T47D (cell line): ENCODE data around the gene SYCP2L.
"Not testable (repeated sequence)": the region's sequence is repeated elsewhere in the genome, so short reads cannot be mapped to it uniquely, and the experiment has no call there.

ENCODE experiments used
- DNase-seq, 2 experiments: peaks; one replicate each; pipeline versions ENCODE4 v3.0.0 to v3.0.0-alpha.2; 2011 to 2012; ENCODE audit warnings: low read depth in 1 of 2, low spot score in 1 of 2
- JUND ChIP-seq: IDR thresholded peaks from 2 replicates; pipeline ENCODE4 v1.6.1; 2012; ENCODE audit warnings: low read depth
- in situ Hi-C: cut with HindIII; loops from 2 replicates; pipeline ENCODE4 v1.10.0; 2016; ENCODE audit warnings: low sequenced_read_pairs, low pct_unique_long_range_greater_than_20kb

The SYCP2L gene

GRCh38 chr6:10883312-10884244 is 3.3 kb upstream of the SYCP2L start:
- no peak for TF ChIP-seq JUND
- DNase-seq: no peak
- in situ Hi-C loops: no loop called here

DNA sequence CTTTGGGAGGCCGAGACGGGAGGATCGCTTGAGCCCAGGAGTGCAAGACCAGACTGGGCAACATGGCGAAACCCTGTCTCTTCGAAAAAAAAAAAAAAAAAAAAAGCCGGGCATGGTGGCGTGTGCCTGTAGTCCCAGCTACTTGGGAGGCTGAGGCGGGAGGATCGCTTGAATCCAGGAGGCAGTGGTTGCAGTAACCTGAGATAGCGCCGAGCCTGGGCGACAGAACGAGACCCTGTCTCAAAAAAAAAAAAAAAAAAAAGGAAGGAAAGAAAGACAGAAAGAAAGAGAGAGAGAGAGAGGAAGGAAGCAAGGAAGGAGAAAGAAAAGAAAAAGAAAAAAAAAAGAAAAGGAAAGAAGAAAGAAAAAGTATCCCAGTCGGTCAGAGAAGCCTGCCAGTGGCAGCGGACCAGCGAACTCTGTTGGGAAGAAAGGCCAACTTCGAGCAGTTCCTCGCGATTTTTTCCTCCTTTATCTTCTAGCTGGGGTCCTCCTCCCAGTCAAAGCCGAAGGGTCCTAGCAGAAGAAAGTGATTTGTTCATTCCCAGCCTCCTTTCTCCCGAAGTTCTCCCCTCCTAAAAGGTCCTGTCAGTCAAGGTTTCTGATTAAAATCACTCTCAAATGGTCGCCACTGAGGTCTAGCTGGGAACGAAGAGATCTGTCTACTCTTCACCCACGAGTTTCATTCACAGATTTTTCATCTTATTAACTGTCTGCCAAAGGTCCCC is 2.4 kb upstream of the SYCP2L start:
- in situ Hi-C loops: no loop called here
- no peak for DNase-seq
- no peak for TF ChIP-seq JUND

- in situ Hi-C loops, DNase-seq: not testable (repeated sequence)
Measured at GRCh38 chr6:10886365-10886690, 524 bp upstream of the SYCP2L start.

GRCh38 chr6:10890151-10890550 is 3.3 kb downstream of the SYCP2L start:
- in situ Hi-C loops: no loop called here
- DNase-seq: no peak
- TF ChIP-seq JUND: no peak

DNA sequence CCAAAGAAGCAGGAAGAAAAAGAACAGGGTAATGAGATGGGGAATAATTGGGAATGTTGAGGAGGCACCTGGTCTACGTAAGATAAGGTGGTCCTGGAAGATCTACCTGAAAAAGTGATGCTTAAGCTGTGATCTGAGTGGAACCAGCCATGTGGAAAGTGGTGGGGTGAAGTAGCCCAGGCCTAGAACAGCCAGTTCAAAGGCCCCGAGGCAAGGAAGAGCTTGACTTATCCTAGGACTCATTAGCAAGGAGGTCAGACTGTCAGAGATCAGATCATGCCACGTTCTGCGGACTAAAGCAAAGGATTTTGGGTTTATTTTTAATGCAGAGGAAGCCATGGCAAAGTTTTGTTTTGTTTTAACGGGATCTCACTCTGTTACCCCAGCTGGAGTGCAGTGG is 5.1 kb downstream of the SYCP2L start:
- in situ Hi-C loops: no loop called here
- DNase-seq: no peak
- no peak for TF ChIP-seq JUND

- TF ChIP-seq JUND: no peak
- in situ Hi-C loops: no loop called here
- no peak for DNase-seq
Measured at GRCh38 chr6:10894958-10895357, 8.1 kb downstream of the SYCP2L start.

- in situ Hi-C loops: no loop called here
- no peak for TF ChIP-seq JUND
- DNase-seq: no peak
Measured at GRCh38 chr6:10896691-10897090, 9.8 kb downstream of the SYCP2L start.

GRCh38 chr6:10901770-10902169 is 14.9 kb downstream of the SYCP2L start:
- no peak for DNase-seq
- TF ChIP-seq JUND: no peak
- in situ Hi-C loops: no loop called here

- in situ Hi-C loops: no loop called here
- DNase-seq: no peak
- TF ChIP-seq JUND: no peak
Measured at GRCh38 chr6:10904015-10904414, 17.2 kb downstream of the SYCP2L start.

- no peak for DNase-seq
- TF ChIP-seq JUND: no peak
- in situ Hi-C loops: no loop called here
Measured at GRCh38 chr6:10908228-10908627, 21.4 kb downstream of the SYCP2L start.

DNA sequence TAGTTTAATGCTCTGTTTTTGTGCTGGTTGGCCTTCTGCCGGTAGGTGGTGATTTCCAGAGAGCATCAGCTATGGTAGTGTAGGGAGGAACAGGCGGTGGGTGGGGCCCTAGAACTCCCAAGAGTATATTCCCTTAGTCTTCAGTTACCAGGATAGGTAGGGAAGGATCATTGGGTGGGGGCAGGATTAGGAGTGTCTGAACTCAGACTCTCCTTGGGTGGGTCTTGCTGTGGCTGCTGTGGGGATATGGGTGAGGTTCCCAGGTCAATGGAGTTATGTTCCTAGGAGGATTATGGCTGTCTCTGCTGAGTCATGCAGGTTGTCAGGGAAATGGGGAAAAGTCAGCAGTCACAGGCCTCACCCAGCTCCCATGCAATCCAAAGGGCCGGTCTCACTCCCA is 32.7 kb downstream of the SYCP2L start:
- DNase-seq, in situ Hi-C loops: not testable (repeated sequence)

GRCh38 chr6:10933126-10933525 is 46.3 kb downstream of the SYCP2L start:
- in situ Hi-C loops: no loop called here
- no peak for DNase-seq
- no peak for TF ChIP-seq JUND

DNA sequence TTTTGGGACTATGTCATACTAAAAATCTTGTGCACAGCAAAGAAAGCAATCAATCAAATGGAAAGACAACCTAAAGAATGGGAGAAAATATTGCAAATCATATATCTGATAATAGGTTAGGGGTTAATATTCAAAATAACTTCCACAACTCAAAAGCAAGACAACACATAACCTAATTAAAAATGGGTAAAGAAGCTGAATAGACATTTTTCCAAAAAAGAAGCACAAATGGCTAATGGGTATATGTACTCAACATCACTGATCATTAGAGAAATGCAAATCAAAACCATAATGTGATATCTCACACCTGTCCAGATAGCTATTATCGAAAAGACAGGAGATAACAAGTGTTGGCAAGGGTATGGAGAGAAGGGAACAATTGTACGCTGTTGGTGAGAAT is 53.0 kb downstream of the SYCP2L start:
- DNase-seq: no peak
- TF ChIP-seq JUND: no peak
- in situ Hi-C loops: no loop called here
